Measurements from ENCODE around the gene ARRDC5.
"Not testable (repeated sequence)": the region's sequence is repeated elsewhere in the genome, so short reads cannot be mapped to it uniquely, and the experiment has no call there.

Gene ARRDC5

DNA sequence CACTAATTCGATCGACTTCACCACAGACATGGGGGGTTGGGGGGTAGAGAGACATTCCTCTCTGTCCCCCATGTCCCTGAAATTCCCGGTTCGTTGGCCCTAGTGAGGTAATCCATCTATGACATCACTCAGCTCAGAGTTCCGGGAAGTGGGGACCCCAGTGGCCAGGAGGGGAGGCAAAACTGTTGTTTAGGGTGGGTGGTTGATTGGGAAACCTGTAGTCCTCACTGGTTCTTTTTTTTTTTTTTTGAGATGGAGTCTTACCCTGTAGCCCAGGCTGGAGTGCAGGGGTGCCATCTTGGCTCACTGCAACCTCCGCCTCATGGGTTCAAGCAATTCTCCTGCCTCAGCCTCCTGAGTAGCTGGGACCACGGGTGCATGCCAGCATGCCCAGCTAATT lies at the start of gene ARRDC5:
ARRDC5 (minus strand) TSS at position 101 of the 400 bp plus-strand sequence; CDS start at position 30, 71 bp downstream.
- no peak for DNase-seq

DNA sequence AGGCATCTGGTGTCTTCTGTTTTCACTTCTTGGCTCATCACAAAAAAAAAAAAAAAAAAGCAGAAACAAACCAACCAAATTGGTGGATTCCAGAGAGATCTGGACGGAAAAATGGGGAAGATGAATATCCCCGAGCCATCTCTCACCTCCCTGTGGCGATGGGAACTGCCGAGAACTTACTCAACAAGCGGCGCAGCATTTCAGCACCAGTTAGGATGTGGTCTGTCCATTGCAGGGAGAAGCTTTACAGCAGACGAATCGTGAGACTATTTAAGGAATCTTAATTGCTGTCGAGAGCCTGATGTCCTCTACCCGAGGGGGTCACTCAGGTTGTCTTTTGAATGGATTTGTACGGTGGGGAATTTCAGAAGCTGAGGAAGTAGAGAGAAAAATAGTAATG lies 49.0 kb upstream of the ARRDC5 start:
- no peak for DNase-seq

DNA sequence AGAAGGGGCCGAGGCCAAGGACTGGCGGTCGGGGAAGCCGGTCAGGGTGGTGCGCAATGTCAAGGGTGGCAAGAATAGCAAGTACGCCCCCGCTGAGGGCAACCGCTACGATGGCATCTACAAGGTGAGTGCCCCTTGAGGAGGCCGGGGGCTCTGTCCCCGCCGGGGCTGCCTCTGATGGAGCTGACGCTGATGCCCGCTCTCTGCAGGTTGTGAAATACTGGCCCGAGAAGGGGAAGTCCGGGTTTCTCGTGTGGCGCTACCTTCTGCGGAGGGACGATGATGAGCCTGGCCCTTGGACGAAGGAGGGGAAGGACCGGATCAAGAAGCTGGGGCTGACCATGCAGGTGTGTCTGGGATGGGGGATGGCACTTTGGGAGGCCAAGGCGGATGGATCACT lies 48.0 kb upstream of the ARRDC5 start:
- not testable (repeated sequence) for DNase-seq

DNA sequence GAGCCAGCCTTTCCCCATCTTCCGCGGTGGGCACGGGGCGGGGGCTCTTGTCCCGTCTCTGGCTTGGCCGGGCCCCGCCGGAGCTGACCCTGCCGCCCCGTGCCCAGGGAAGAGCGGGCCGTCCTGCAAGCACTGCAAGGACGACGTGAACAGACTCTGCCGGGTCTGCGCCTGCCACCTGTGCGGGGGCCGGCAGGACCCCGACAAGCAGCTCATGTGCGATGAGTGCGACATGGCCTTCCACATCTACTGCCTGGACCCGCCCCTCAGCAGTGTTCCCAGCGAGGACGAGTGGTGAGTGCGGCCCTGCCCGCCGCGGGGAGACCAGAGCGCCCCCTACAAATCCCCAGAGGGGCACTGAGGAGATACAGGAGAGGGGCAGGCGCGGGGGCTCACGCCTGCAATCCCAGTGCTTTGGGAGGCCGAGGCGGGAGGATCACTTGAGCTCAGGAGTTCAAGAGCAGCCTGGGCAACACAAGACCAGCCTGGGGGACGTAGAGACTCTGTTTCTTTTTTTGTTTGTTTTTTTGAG lies 39.0 kb upstream of the ARRDC5 start:
- DNase-seq, result not testable (repeated sequence)

GRCh38 chr19:4939466-4939865 lies 36.8 kb upstream of the ARRDC5 start:
- DNase-seq, result no peak

DNA sequence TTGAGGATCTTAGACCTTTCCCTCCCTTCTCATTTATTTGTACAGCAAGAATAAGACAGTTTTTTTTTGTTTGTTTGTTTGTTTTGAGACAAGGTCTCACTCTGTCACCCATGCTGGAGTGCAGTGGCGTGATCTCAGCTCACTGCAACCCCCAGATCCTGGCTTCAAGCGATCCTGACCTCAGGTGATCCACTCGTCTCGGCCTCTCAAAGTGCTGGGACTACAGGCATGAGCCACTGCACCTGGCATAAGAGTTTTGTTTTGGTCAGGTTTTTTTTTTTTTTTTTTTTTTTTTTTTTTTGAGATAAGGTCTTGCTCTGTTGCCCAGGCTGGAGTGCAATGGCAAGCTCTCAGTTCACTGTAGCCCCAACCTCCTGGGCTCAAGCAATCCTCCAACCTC lies 35.8 kb upstream of the ARRDC5 start:
- not testable (repeated sequence) for DNase-seq

GRCh38 chr19:4937060-4937459 lies 34.4 kb upstream of the ARRDC5 start:
- no peak for DNase-seq

DNA sequence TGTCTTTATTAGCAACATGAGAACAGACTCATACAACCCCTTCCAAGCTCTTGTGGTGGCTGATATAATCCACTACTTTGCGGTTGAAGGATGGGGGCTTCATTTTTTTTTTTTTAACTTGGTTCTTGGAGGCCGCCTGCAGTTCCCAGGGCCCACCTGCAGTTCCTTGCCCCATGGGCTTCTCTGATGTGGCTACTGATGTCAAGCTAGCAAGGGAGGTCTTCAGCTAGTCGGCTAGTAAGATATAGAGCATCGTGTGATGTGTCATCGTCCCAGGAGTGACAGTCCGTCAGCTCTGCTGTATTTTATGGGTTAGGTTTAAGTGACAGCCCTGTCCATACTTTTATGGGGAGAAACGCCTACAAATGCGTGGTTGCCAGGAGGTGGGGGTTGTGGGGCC lies 32.7 kb upstream of the ARRDC5 start:
- DNase-seq, result no peak

DNA sequence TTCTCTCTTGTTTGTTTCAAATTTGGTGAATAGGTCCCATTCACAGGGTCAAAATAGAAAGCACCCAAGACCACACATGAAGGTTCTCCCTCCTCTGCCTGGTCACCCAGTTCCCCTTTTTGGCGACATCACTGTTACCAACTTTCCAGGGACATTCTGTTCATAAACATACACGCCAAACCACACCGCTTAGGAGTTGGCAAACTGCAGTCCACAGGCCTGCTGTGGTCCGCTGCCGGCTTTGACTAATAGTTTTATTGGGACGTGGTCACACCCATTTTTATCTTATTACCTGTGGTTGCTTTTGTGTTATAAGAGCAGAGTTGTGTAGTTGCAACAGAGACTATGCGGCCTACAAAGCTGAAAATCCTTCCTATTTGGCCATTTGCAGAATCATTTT lies 30.8 kb upstream of the ARRDC5 start:
- peak; percentile 22 for DNase-seq

DNA sequence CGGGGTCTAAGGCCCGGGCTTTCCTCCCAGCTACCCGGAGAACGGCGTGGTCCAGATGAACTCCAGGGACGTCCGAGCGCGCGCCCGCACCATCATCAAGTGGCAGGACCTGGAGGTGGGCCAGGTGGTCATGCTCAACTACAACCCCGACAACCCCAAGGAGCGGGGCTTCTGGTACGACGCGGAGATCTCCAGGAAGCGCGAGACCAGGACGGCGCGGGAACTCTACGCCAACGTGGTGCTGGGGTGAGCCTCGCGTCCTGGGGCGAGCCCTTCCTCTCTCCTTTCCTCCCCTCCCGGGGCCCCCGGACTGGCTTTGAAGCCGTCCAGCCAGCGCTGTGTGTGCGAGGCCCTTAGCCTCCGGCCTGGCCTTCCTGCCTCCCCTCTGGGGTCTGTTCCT lies 30.0 kb upstream of the ARRDC5 start:
- no peak for DNase-seq

DNA sequence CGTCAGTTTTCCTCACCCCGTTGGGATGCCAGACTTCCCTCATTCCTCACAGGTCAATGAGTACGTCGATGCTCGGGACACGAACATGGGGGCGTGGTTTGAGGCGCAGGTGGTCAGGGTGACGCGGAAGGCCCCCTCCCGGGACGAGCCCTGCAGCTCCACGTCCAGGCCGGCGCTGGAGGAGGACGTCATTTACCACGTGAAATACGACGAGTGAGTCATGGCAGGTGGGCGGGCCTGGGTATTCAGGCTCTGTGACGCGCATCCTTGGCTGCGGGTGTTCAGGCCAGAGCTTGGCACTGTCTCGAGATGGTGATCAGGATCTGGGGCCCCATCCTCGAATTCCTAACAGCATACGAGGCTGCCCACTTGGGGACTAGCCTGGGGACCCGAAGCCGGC lies 28.0 kb upstream of the ARRDC5 start:
- no peak for DNase-seq

GRCh38 chr19:4929186-4929585 lies 26.5 kb upstream of the ARRDC5 start:
- no peak for DNase-seq

GRCh38 chr19:4923276-4923747 lies 20.6 kb upstream of the ARRDC5 start:
- DNase-seq, result no peak

DNA sequence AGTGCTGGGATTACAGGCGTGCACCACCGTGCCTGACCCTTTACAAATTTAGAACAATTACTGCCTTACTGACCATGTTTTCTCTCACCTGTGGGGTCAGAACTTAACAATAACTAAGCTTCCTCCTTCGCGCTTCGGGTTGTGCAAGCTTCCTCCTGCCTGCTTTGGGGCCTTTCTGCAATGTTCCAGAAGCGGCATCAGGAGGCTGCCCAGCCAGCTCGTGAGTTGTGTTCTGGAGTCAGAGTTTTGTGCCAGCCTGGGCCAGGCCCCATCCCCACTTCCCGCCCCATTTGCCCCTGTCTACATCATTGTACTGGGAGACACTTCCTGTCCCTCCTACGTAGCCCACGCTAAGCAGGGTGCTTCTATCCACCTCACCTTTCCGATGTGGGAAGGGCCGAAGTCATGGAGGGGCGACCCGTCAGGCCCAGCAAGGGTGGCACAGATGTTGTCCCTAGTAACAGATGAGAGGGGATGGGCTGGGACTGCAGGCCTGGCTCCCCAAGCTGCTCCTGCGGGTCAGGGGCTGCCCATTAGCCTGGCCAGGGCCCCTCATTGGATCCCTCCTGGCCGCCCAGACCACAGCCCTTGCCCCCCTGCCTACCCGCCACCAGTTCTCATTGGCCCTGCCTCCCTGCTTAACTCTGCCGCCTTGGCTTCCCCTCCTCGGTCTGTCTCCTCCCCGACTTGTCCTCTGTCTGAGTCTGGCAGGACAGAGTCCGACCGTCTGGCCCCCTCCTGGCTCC lies 20.0 kb upstream of the ARRDC5 start:
- no peak for DNase-seq

DNA sequence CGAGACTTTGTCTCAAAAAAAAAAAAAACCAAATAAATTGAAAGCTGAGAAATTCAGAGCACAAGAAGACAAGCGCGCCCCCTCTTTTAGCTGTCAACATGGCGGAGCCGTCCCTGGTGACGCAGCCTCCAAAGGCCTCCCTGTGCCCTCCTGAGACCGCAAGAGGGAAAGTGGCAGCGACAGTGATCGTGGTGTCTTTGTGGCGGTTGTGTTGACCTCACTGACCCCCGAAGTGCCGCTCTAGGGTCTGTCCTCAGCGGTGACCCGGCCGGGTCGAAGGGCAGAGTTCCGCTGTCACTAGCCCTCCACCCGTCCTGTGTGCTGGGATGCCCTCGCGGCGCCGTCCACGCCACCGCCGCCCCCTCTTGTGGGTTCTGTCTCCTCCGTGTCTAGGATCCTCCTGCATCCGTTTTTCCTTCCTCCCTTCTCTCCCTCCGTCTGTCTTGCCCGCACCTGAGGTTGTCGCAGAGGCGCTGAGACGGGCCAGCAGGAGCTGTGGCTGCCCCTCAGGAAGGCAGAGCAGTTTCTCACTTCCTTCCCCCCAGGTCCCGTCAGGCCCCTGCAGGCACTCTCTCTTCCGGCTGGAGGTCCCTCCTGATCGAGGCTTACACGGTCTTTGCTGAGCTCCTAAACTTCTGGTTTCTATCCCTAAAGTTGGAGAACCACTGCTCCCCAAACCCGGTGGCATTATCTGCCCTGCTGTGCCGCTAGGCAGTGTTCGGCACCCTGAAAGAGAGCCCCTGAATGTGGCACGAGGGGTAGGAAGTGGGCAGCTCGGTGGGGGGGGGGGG lies 13.8 kb upstream of the ARRDC5 start:
- DNase-seq, result peak; percentile 5

DNA sequence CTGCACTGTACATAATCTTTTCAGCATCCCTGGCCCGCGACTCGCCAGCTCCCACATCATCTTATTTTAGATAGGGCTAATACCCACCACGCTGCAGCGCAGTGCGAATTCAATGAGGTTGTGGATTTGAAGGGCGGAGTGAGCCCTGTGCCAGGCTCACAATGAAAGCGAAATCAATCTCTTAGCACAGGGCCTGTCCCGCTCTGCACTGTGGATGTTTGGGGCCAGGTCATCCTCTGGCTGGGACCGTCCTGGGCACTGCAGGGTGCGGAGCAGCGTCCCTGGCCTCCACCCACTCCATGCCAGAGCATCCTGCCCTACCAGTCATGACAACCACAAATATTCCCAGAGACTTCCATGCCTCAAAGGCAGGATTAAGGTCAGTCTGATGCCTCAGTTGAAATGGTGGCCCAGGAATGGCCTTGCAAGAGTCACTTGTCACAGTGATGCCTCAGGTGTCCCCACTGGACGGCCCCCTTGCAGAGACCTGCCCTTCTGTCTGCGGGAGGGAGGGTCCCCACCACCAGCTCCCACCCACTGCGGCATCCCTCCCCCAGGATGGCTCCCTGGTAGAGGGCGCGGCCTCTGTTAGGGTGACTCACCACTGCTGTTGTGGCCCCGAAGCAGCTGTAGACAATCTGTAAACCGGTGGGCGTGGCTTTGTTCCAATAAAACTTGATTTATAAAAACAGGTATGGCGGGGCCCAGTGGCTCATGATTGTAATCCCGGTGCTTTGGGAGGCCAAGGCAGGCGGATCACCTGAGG lies 12.2 kb upstream of the ARRDC5 start:
- DNase-seq, result no peak

GRCh38 chr19:4913996-4914735 lies 11.5 kb upstream of the ARRDC5 start:
- DNase-seq, result no peak

DNA sequence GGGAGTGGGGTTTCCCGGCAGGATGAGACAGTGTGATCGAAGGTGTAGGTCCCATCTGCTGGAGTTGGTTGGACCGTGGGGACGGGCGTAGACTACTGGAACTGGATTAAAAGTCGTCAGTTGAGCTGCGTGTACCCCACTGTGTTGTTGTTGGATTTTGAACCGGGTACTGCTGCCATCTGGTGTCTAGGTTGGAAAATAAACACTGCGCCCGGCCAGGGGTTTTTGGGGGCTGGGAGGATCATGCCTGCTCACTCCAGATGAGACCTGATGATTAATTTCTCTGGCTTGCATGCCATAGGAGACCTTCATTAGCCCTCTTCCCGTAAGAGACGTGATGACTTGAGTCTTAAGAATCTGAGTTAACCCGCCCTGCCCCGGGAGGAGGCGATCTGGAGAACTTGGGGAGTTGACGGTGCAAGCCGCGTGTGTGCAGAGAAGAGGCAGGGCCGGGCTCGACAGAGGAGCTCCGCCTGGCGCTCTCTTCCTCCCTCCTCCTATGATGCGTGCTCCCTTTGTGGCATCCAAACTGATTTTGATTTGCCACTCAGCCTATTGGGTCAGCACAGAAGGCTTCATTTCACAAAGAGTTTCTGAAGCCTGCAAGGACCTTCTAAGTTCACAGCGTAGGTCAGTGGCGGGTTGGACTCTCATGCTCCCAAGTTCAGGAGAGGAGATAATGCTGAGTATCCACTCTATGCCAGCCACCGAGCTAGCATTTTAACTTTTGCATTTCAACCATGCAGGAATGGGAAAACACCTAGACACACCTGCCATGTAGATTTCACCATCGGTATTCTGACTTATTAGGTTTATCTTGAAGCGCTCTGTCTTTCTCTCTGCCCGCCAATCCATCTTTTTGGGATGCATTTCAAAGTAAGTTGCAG lies 9.3 kb upstream of the ARRDC5 start:
- DNase-seq, result peak; percentile 82

DNA sequence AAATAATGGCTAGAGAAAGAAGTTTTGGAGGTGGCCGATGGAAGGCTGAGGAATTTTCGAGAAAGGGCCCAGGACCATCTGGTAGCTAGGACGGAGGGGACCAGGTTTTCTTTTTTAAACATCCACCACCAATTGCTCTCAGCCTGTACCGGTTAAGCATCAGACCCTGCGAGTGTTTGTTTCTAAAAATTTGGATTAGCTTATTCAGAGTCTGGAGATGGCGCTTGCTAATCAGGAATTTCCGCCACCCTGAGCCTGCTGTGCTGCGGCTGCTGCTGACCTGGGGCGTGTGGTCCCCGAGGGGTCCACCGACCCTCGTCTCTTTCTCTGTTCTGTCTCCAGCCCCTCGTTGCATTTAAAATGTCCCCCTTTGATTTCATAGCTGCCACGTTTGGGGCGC lies 8.6 kb upstream of the ARRDC5 start:
- DNase-seq, result no peak

DNA sequence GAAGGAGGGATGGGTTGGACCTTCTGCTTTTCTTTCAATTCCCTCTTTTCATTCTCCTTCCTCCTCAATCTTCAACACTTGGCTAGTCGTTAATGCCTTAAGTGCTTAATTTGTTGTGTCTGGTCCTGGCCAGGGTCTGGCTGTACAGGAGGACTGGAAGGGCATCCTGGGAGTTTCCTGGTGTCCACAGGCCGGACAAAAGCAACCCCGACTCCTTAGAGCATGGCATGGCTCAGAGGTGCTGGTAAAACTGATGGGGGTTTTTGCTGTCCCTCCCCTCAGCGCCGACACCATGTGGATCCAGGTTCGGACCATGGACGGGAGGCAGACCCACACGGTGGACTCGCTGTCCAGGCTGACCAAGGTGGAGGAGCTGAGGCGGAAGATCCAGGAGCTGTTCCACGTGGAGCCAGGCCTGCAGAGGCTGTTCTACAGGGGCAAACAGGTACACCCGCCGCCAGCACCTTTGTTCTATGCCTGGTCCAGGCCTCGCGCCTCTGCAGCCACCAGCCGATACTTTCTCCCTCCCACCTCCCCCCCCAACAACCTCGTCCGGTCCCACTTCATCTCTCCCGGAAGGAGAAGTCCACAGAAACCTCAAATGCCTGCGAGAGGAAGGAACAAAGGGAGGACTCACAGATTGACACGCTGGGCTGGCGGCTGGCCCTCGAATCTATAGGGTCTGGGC lies 8.0 kb upstream of the ARRDC5 start:
- peak; percentile 45 for DNase-seq
